SK-N-SH treated with all-trans-retinoic acid at 6 μM for 48 hours (cell line): ENCODE results near the gene IGF1R.

Experiments
- ARNTL ChIP-seq: fragments of 450-650 bp; formaldehyde crosslinking; IDR thresholded peaks from 2 replicates; pipeline ENCODE4 v1.5.0; 2020; ENCODE audit warnings: low read depth, mild to moderate bottlenecking, moderate library complexity, borderline replicate concordance
- BACH2 ChIP-seq: fragments of 250-450 bp; sonication (Bioruptor Pico); IDR thresholded peaks from 2 replicates; pipeline ENCODE4 v1.9.0; 2021; ENCODE audit warnings: mild to moderate bottlenecking, borderline replicate concordance
- CSDC2 ChIP-seq: fragments of 250-450 bp; sonication (Bioruptor Pico); IDR thresholded peaks from 2 replicates; pipeline ENCODE4 v1.5.0; 2020; ENCODE audit warnings: mild to moderate bottlenecking, moderate library complexity
- TSHZ2 ChIP-seq: fragments of 250-450 bp; sonication (Bioruptor Pico); IDR thresholded peaks from 2 replicates; pipeline ENCODE4 v1.5.0; 2020; ENCODE audit warnings: mild to moderate bottlenecking, moderate library complexity
- ZFP3 ChIP-seq: fragments of 250-450 bp; sonication (Bioruptor Pico); IDR thresholded peaks from 2 replicates; pipeline ENCODE4 v1.5.0; 2020; ENCODE audit warnings: mild to moderate bottlenecking, moderate library complexity
- ZNF565 ChIP-seq: fragments of 450-650 bp; formaldehyde crosslinking; conservative IDR thresholded peaks from 2 replicates; pipeline ENCODE4 v1.5.0; 2020; ENCODE audit warnings: low read depth, mild to moderate bottlenecking, moderate library complexity
- ZNF8 ChIP-seq: fragments of 450-650 bp; formaldehyde crosslinking; IDR thresholded peaks from 2 replicates; pipeline ENCODE4 v1.5.0; 2020; ENCODE audit warnings: mild to moderate bottlenecking, moderate library complexity
- TF ChIP-seq, protein P1 (sequence below): fragments of 250-450 bp; sonication (Bioruptor Pico); IDR thresholded peaks from 2 replicates; pipeline ENCODE4 v1.5.1; 2020; ENCODE audit warnings: low read depth, mild to moderate bottlenecking, moderate library complexity
- TF ChIP-seq, protein P2 (sequence below): fragments of 250-450 bp; sonication (Bioruptor Pico); IDR thresholded peaks from 2 replicates; pipeline ENCODE4 v1.5.1; 2021; ENCODE audit warnings: mild to moderate bottlenecking, moderate library complexity
- TF ChIP-seq, protein P3 (sequence below): fragments of 250-450 bp; sonication (Bioruptor Pico); IDR thresholded peaks from 2 replicates; pipeline ENCODE4 v1.8.0; 2020; ENCODE audit warnings: mild to moderate bottlenecking, moderate library complexity, borderline replicate concordance

DNA sequence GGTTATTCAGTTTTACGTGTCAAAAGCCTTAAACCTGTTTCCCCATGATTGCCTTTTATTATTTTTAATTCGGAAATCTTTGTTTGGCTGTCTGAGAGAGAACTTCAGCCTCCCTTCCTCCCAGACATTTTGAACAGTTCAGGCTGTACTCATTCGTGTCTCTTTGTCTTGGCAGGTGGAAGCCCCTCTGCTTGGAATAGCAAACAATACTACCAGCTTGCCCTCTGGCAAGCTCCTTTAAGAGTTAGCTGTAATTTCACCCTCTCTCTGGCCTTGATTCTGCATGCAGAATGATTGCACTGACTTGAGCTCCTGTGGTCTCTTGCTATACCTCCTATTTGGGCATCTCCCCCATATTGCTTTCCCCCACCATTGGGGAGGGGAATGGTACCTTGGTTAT, 11.7 kb downstream of the IGF1R start:
- TF ChIP-seq ARNTL (CRISPR knock-in tag) (no peak), TSHZ2 (CRISPR knock-in tag) (no peak), ZNF565 (no peak), BACH2 (CRISPR knock-in tag) (no peak), ZFP3 (CRISPR knock-in tag) (no peak), ZNF8 (CRISPR knock-in tag) (no peak), CSDC2 (CRISPR knock-in tag) (no peak)
- TF ChIP-seq, protein P1, sequence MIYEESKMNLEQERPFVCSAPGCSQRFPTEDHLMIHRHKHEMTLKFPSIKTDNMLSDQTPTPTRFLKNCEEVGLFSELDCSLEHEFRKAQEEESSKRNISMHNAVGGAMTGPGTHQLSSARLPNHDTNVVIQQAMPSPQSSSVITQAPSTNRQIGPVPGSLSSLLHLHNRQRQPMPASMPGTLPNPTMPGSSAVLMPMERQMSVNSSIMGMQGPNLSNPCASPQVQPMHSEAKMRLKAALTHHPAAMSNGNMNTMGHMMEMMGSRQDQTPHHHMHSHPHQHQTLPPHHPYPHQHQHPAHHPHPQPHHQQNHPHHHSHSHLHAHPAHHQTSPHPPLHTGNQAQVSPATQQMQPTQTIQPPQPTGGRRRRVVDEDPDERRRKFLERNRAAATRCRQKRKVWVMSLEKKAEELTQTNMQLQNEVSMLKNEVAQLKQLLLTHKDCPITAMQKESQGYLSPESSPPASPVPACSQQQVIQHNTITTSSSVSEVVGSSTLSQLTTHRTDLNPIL, result no peak
- TF ChIP-seq, protein P2, sequence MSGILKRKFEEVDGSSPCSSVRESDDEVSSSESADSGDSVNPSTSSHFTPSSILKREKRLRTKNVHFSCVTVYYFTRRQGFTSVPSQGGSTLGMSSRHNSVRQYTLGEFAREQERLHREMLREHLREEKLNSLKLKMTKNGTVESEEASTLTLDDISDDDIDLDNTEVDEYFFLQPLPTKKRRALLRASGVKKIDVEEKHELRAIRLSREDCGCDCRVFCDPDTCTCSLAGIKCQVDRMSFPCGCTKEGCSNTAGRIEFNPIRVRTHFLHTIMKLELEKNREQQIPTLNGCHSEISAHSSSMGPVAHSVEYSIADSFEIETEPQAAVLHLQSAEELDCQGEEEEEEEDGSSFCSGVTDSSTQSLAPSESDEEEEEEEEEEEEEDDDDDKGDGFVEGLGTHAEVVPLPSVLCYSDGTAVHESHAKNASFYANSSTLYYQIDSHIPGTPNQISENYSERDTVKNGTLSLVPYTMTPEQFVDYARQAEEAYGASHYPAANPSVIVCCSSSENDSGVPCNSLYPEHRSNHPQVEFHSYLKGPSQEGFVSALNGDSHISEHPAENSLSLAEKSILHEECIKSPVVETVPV (CRISPR knock-in tag), result no peak
- TF ChIP-seq, protein P3, sequence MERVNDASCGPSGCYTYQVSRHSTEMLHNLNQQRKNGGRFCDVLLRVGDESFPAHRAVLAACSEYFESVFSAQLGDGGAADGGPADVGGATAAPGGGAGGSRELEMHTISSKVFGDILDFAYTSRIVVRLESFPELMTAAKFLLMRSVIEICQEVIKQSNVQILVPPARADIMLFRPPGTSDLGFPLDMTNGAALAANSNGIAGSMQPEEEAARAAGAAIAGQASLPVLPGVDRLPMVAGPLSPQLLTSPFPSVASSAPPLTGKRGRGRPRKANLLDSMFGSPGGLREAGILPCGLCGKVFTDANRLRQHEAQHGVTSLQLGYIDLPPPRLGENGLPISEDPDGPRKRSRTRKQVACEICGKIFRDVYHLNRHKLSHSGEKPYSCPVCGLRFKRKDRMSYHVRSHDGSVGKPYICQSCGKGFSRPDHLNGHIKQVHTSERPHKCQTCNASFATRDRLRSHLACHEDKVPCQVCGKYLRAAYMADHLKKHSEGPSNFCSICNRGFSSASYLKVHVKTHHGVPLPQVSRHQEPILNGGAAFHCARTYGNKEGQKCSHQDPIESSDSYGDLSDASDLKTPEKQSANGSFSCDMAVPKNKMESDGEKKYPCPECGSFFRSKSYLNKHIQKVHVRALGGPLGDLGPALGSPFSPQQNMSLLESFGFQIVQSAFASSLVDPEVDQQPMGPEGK (CRISPR knock-in tag), result no peak
